ENCODE results near the gene ATP6V0B. TPM values are rescaled to one million over a fixed set of nuclear protein-coding genes. Genes with fewer than 3 reads are reported as not detected.

Gene ATP6V0B
- total RNA-seq, 4 donors from 2014 or later: 29.2 to 203 (median 97.9) TPM

GRCh38 chr1:43936431-43937151 lies 38.2 kb upstream of the ATP6V0B start:
- in situ Hi-C loops (cut with MboI; ENCODE audit: low pct_ligation_motif_present in 1 of 4, low pct_unique_long_range_greater_than_20kb in 1 of 4, low sequenced_read_pairs in 3 of 4) (loop anchor here in 3 of 4 donors (10.0 to 25.0 kb wide), 4 partner anchors 162 to 399 kb away; partner anchors contain the start of gene PTPRF (in 1 of the 3)), intact Hi-C loops (cut with DNase I; ENCODE audit: low total_unique reads) (no loop called here)
- Histone ChIP-seq H3K4me1 (peaks cover 19 to 39% (median 32%) of the 10 kb centered on the region in 4 donors), H3K27me3 (peaks cover 13% of the 10 kb centered on the region), H3K36me3 (no peaks in the 10 kb centered on the region), H3K27ac (peak overlapping the region in 3 of 4 donors; percentile 54 to 84 (median 57)), H3K9me3 (no peaks in the 10 kb centered on the region), H3K4me3 (peak overlapping the region in 3 of 4 donors; percentile 49 to 70 (median 53))
- WGBS, 2 donors (ENCODE audit: low coverage in 1 of 2): 12% methylated on average over 37 of the region's 56 CpGs; no CpG with 5 or more reads in 1 of the 2 donors
- DNase-seq: peak; percentile 54
- TF ChIP-seq, protein P1, sequence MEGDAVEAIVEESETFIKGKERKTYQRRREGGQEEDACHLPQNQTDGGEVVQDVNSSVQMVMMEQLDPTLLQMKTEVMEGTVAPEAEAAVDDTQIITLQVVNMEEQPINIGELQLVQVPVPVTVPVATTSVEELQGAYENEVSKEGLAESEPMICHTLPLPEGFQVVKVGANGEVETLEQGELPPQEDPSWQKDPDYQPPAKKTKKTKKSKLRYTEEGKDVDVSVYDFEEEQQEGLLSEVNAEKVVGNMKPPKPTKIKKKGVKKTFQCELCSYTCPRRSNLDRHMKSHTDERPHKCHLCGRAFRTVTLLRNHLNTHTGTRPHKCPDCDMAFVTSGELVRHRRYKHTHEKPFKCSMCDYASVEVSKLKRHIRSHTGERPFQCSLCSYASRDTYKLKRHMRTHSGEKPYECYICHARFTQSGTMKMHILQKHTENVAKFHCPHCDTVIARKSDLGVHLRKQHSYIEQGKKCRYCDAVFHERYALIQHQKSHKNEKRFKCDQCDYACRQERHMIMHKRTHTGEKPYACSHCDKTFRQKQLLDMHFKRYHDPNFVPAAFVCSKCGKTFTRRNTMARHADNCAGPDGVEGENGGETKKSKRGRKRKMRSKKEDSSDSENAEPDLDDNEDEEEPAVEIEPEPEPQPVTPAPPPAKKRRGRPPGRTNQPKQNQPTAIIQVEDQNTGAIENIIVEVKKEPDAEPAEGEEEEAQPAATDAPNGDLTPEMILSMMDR (IDR thresholded peaks at IDR 0.05): peak in 3 of 5 experiments; percentile 17 to 49 (median 17)
- peak in 1 of 3 donors; percentile 20 for TF ChIP-seq POLR2AphosphoS5 (IDR thresholded peaks at IDR 0.05)
- no peak for TF ChIP-seq EP300 (IDR thresholded peaks at IDR 0.05; ENCODE audit: low read depth)

GRCh38 chr1:43937179-43937865 lies 37.4 kb upstream of the ATP6V0B start:
- intact Hi-C loops (cut with DNase I; ENCODE audit: low total_unique reads): no loop called here
- WGBS, 2 donors (ENCODE audit: low coverage in 1 of 2): 60 to 69% methylated on average over 1 to 7 of the region's 8 CpGs
- Histone ChIP-seq H3K27ac (no peak overlapping the region), H3K36me3 (no peaks in the 10 kb centered on the region), H3K27me3 (peaks cover 13% of the 10 kb centered on the region), H3K9me3 (no peaks in the 10 kb centered on the region), H3K4me3 (no peak overlapping the region), H3K4me1 (peaks cover 19 to 42% (median 32%) of the 10 kb centered on the region in 4 donors)
- DNase-seq: no peak
- TF ChIP-seq EP300 (IDR thresholded peaks at IDR 0.05; ENCODE audit: low read depth) (no peak), POLR2AphosphoS5 (IDR thresholded peaks at IDR 0.05) (no peak), POLR2A (IDR thresholded peaks at IDR 0.05) (no peak)
- TF ChIP-seq, protein P1 (IDR thresholded peaks at IDR 0.05): no peak
- in situ Hi-C loops (cut with MboI; ENCODE audit: low pct_ligation_motif_present in 1 of 4, low pct_unique_long_range_greater_than_20kb in 1 of 4, low sequenced_read_pairs in 3 of 4): loop anchor here in 3 of 4 donors (10.0 to 25.0 kb wide), 4 partner anchors 163 to 400 kb away; partner anchors contain the start of gene PTPRF (in 1 of the 3)

GRCh38 chr1:43938383-43938782 lies 36.4 kb upstream of the ATP6V0B start:
- Histone ChIP-seq H3K27ac (no peak overlapping the region), H3K9me3 (no peaks in the 10 kb centered on the region), H3K36me3 (no peaks in the 10 kb centered on the region), H3K4me3 (no peak overlapping the region), H3K27me3 (peaks cover 12% of the 10 kb centered on the region), H3K4me1 (peaks cover 19 to 39% (median 27%) of the 10 kb centered on the region in 4 donors)
- TF ChIP-seq POLR2A (IDR thresholded peaks at IDR 0.05) (no peak), POLR2AphosphoS5 (IDR thresholded peaks at IDR 0.05) (no peak)
- WGBS, 2 donors (ENCODE audit: low coverage in 1 of 2): 88 to 100% methylated on average over 3 to 10 of the region's 10 CpGs
- no peak for DNase-seq
- intact Hi-C loops (cut with DNase I; ENCODE audit: low total_unique reads) (no loop called here), in situ Hi-C loops (cut with MboI; ENCODE audit: low pct_ligation_motif_present in 1 of 4, low pct_unique_long_range_greater_than_20kb in 1 of 4, low sequenced_read_pairs in 3 of 4) (loop anchor here in 3 of 4 donors (10.0 to 25.0 kb wide), 4 partner anchors 164 to 401 kb away; partner anchors contain the start of gene PTPRF (in 1 of the 3))

GRCh38 chr1:43938892-43939587 lies 35.7 kb upstream of the ATP6V0B start:
- H3K9me3 ChIP-seq: no peaks in the 10 kb centered on the region
- intact Hi-C loops (cut with DNase I; ENCODE audit: low total_unique reads) (no loop called here), in situ Hi-C loops (cut with MboI; ENCODE audit: low pct_ligation_motif_present in 1 of 4, low pct_unique_long_range_greater_than_20kb in 1 of 4, low sequenced_read_pairs in 3 of 4) (loop anchor here in 3 of 4 donors (10.0 to 25.0 kb wide), 4 partner anchors 164 to 402 kb away; partner anchors contain the start of gene PTPRF (in 1 of the 3))
- 60 to 86% methylated on average over 1 to 3 of the region's 3 CpGs for WGBS, 2 donors (ENCODE audit: low coverage in 1 of 2)
- H3K27ac ChIP-seq: no peak overlapping the region
- H3K36me3 ChIP-seq: no peaks in the 10 kb centered on the region
- DNase-seq: no peak
- TF ChIP-seq EP300 (IDR thresholded peaks at IDR 0.05; ENCODE audit: low read depth) (no peak), POLR2A (IDR thresholded peaks at IDR 0.05) (no peak), POLR2AphosphoS5 (IDR thresholded peaks at IDR 0.05) (no peak)
- TF ChIP-seq, protein P1 (IDR thresholded peaks at IDR 0.05): no peak
- H3K27me3 ChIP-seq: peaks cover 6% of the 10 kb centered on the region
- no peak overlapping the region for H3K4me3 ChIP-seq
- H3K4me1 ChIP-seq: peaks cover 13 to 33% (median 21%) of the 10 kb centered on the region in 4 donors
